H1 (cell line): ENCODE measurements around the gene DECR2. TPM values are rescaled to one million over a fixed set of nuclear protein-coding genes. Genes with fewer than 3 reads are reported as not detected.

Source experiments
- CTCF ChIA-PET: fragments of 300-600 bp; sonication (Branson Sonifier 250); formaldehyde crosslinking; loops from one replicate; lab custom pipeline; 2021; ENCODE audit not compliant: partially characterized antibody; lab: Charles Lee
- POLR2A ChIA-PET: fragments of 300-600 bp; sonication (Branson Sonifier 250); formaldehyde crosslinking; loops from one replicate; lab custom pipeline; 2021; ENCODE audit warnings: inconsistent platforms; ENCODE audit not compliant: partially characterized antibody; lab: Charles Lee
- DNase-seq, 2 experiments: peaks; one replicate each; pipeline versions ENCODE4 v3.0.0 to v3.0.0-alpha.2; 2010 to 2022; ENCODE audit warnings: low spot score in 2 of 2, low read depth in 1 of 2, mixed read lengths in 1 of 2
- FAIRE-seq: peaks from 2 replicates; lab custom pipeline; 2011; peaks lifted over from hg19 to GRCh38; lab: Jason Lieb, UNC
- H2AFZ ChIP-seq: 2 replicates; pipeline ENCODE4 v1.8.1; 2012; ENCODE audit warnings: low read length, inconsistent platforms
- H2AK5ac ChIP-seq: 2 replicates; pipeline ENCODE4 v1.6.1; 2013; ENCODE audit warnings: low read depth, low read length
- H2BK120ac ChIP-seq: replicated peaks from 2 replicates; pipeline ENCODE3; 2013; ENCODE audit warnings: low read depth, low read length, inconsistent platforms
- H2BK12ac ChIP-seq: 2 replicates; pipeline ENCODE4 v1.6.1; 2013; ENCODE audit warnings: low read depth, low read length
- H2BK15ac ChIP-seq: 2 replicates; pipeline ENCODE4 v1.6.1; 2013; ENCODE audit warnings: low read length
- H2BK20ac ChIP-seq: 2 replicates; pipeline ENCODE4 v1.6.1; 2013; ENCODE audit warnings: low read length
- H2BK5ac ChIP-seq: 2 replicates; pipeline ENCODE4 v1.6.1; 2013; ENCODE audit warnings: low read depth, low read length
- H3K14ac ChIP-seq: 2 replicates; pipeline ENCODE4 v1.6.1; 2013; ENCODE audit warnings: inconsistent platforms; ENCODE audit not compliant: insufficient read length
- H3K18ac ChIP-seq: 2 replicates; pipeline ENCODE4 v1.6.1; 2013; ENCODE audit warnings: low read length; ENCODE audit errors: extremely low read depth
- H3K23ac ChIP-seq: 2 replicates; pipeline ENCODE4 v1.6.1; 2013; ENCODE audit warnings: inconsistent platforms; ENCODE audit not compliant: insufficient read length
- H3K23me2 ChIP-seq: 2 replicates; pipeline ENCODE4 v1.6.1; 2013; ENCODE audit warnings: low read depth, low read length
- H3K27ac ChIP-seq: 2 replicates; pipeline ENCODE4 v1.6.1; 2011; ENCODE audit warnings: low read depth, low read length, inconsistent platforms
- H3K27me3 ChIP-seq, 4 experiments: replicated peaks in 1 of 4; 1 replicate in 1 of 4; 2 replicates in 3 of 4; pipeline versions ENCODE4 v1.6.1 to v1.8.1; 2011 to 2013; ENCODE audit warnings: low read length in 3 of 4, mild to moderate bottlenecking in 3 of 4, inconsistent platforms in 2 of 4, mixed read lengths in 2 of 4, moderate library complexity in 1 of 4; ENCODE audit not compliant: control insufficient read depth in 3 of 4, insufficient read depth in 3 of 4; ENCODE audit errors: extremely low read depth in 1 of 4
- H3K36me3 ChIP-seq, 4 experiments: 2 replicates each; pipeline versions ENCODE4 v1.6.1 to v1.8.1; 2011 to 2013; ENCODE audit warnings: mild to moderate bottlenecking in 4 of 4, low read length in 3 of 4, moderate library complexity in 2 of 4, control low read depth in 1 of 4, inconsistent platforms in 1 of 4; ENCODE audit not compliant: insufficient read depth in 4 of 4, control insufficient read depth in 2 of 4
- H3K4ac ChIP-seq: replicated peaks from 2 replicates; pipeline ENCODE3; 2013; ENCODE audit warnings: low read length, low read depth, mixed read lengths, inconsistent platforms; ENCODE audit not compliant: insufficient read length
- H3K4me1 ChIP-seq, 4 experiments: replicated peaks in 1 of 4; 1 replicate in 1 of 4; 2 replicates in 3 of 4; pipeline versions ENCODE4 v1.6.1 to v1.8.1; 2011 to 2013; ENCODE audit warnings: low read length in 3 of 4, inconsistent platforms in 2 of 4, mixed read lengths in 1 of 4; ENCODE audit not compliant: insufficient read depth in 4 of 4, control insufficient read depth in 3 of 4
- H3K4me2 ChIP-seq, 2 experiments: 2 replicates each; pipeline versions ENCODE4 v1.6.1 to v1.8.1; 2011 to 2013; ENCODE audit warnings: low read depth in 2 of 2, low read length in 2 of 2, control low read depth in 1 of 2, inconsistent platforms in 1 of 2, mild to moderate bottlenecking in 1 of 2; ENCODE audit not compliant: insufficient read depth in 1 of 2
- H3K4me3 ChIP-seq, 4 experiments: fragments of 200-600, 300-600 bp in 1 of 4; sonication (generic), shearing (Covaris generic), sonication (Bioruptor Twin) in 1 of 4; 2 replicates each; pipeline versions ENCODE4 v1.5.1 to v1.8.1; 2011 to 2016; ENCODE audit warnings: low read length in 4 of 4, low read depth in 3 of 4, control low read depth in 2 of 4, inconsistent platforms in 2 of 4, mild to moderate bottlenecking in 2 of 4, mixed read lengths in 1 of 4, moderate library complexity in 1 of 4; ENCODE audit not compliant: insufficient read depth in 2 of 4; ENCODE audit errors: extremely low read depth in 1 of 4
- H3K56ac ChIP-seq: replicated peaks from 2 replicates; pipeline ENCODE3; 2013; ENCODE audit warnings: low read depth, mild to moderate bottlenecking, mixed read lengths, low read length, inconsistent platforms; ENCODE audit not compliant: insufficient read length
- H3K79me1 ChIP-seq: 2 replicates; pipeline ENCODE4 v1.6.1; 2013; ENCODE audit warnings: low read depth, low read length, control low read depth
- H3K79me2 ChIP-seq, 2 experiments: 2 replicates each; pipeline versions ENCODE4 v1.6.1 to v1.8.1; 2012 to 2013; ENCODE audit warnings: low read length in 2 of 2, mild to moderate bottlenecking in 2 of 2, inconsistent platforms in 1 of 2; ENCODE audit not compliant: insufficient read depth in 2 of 2, control insufficient read depth in 1 of 2
- H3K9ac ChIP-seq, 4 experiments: replicated peaks in 1 of 4; 1 replicate in 1 of 4; 2 replicates in 3 of 4; pipeline versions ENCODE4 v1.6.1 to v1.8.1; 2011 to 2013; ENCODE audit warnings: low read depth in 3 of 4, low read length in 3 of 4, control low read depth in 2 of 4, mild to moderate bottlenecking in 2 of 4, moderate library complexity in 2 of 4, inconsistent platforms in 1 of 4; ENCODE audit errors: extremely low read depth in 1 of 4
- H3K9me3 ChIP-seq, 2 experiments: 2 replicates each; pipeline versions ENCODE4 v1.6.1 to v1.8.1; 2012 to 2013; ENCODE audit warnings: mild to moderate bottlenecking in 2 of 2, moderate library complexity in 2 of 2, control low read depth in 1 of 2, inconsistent platforms in 1 of 2, low read depth in 1 of 2, low read length in 1 of 2, mixed read lengths in 1 of 2; ENCODE audit not compliant: insufficient read depth in 2 of 2
- H4K20me1 ChIP-seq, 2 experiments: replicated peaks in 1 of 2; 2 replicates each; pipeline versions ENCODE3 to v1.8.1; 2011 to 2013; ENCODE audit warnings: inconsistent platforms in 2 of 2, low read length in 2 of 2, mild to moderate bottlenecking in 1 of 2; ENCODE audit not compliant: insufficient read depth in 2 of 2, control insufficient read depth in 1 of 2
- H4K5ac ChIP-seq: 2 replicates; pipeline ENCODE4 v1.6.1; 2013; ENCODE audit warnings: low read length, low read depth, mixed read lengths, inconsistent platforms; ENCODE audit not compliant: insufficient read length
- H4K8ac ChIP-seq: 2 replicates; pipeline ENCODE4 v1.8.0; 2013; ENCODE audit warnings: mild to moderate bottlenecking, moderate library complexity, low read length, inconsistent platforms; ENCODE audit not compliant: insufficient read depth; ENCODE audit errors: extremely low read depth
- H4K91ac ChIP-seq: replicated peaks from 2 replicates; pipeline ENCODE3; 2013; ENCODE audit warnings: low read length, mixed read lengths, inconsistent platforms; ENCODE audit not compliant: insufficient read length
- BACH1 ChIP-seq: IDR thresholded peaks from 2 replicates; pipeline ENCODE4 v1.6.1; 2012; ENCODE audit warnings: low read length, improper control_type of control experiment
- BRCA1 ChIP-seq: IDR thresholded peaks from 2 replicates; pipeline ENCODE4 v1.6.1; 2012; ENCODE audit warnings: low read depth, low read length, improper control_type of control experiment
- CBX5 ChIP-seq: fragments of 300-800, 300-1000 bp; sonication (generic); IDR thresholded peaks from 2 replicates; pipeline ENCODE4 v1.7.1; 2016; ENCODE audit warnings: antibody characterized with exemption, low read length, low read depth
- CREB1 ChIP-seq: IDR thresholded peaks from 2 replicates; pipeline ENCODE4 v1.6.1; 2012; ENCODE audit warnings: inconsistent platforms
- CTBP2 ChIP-seq: IDR thresholded peaks from 2 replicates; pipeline ENCODE4 v1.7.0; 2011; ENCODE audit warnings: borderline replicate concordance, mild to moderate bottlenecking, moderate library complexity, mixed read lengths, low read length; ENCODE audit not compliant: insufficient read depth, insufficient read length
- PHF8 ChIP-seq: fragments of 200-600 bp; sonication (generic); conservative IDR thresholded peaks from 2 replicates; pipeline ENCODE4 v1.7.1; 2012; ENCODE audit warnings: low read depth, mild to moderate bottlenecking, inconsistent platforms, low read length, moderate library complexity
- RAD21 ChIP-seq, 2 experiments: IDR thresholded peaks in 1 of 2; conservative IDR thresholded peaks in 1 of 2; 2 replicates each; pipeline ENCODE4 v1.6.1; 2011; ENCODE audit warnings: low read depth in 2 of 2, low read length in 2 of 2, improper control_type of control experiment in 1 of 2, inconsistent platforms in 1 of 2, mild to moderate bottlenecking in 1 of 2, moderate library complexity in 1 of 2
- USF2 ChIP-seq: IDR thresholded peaks from 2 replicates; pipeline ENCODE4 v1.6.1; 2011; ENCODE audit warnings: low read length, improper control_type of control experiment
- WGBS, 2 experiments: shearing (Covaris generic) in 1 of 2; methylation state at CpG; one replicate each; pipeline versions ENCODE4 v1.1.6 to v1.1.7; 2013 to 2015; ENCODE audit warnings: low lambda C conversion rate in 2 of 2, mixed read lengths in 2 of 2, inconsistent platforms in 1 of 2, low coverage in 1 of 2, missing lambda C conversion rate in 1 of 2; ENCODE audit not compliant: insufficient replicate concordance in 2 of 2, insufficient coverage in 1 of 2, insufficient read length in 1 of 2; ENCODE audit errors: extremely low coverage in 1 of 2, missing lambda C conversion rate in 1 of 2; 5-methylcytosine and 5-hydroxymethylcytosine counted together
- polyA plus RNA-seq, 7 experiments: library from polyadenylated mRNA; depleted of rRNA in 3 of 7; stranded (reverse) in 5 of 7; unstranded in 2 of 7; fragments of >200 nt in 5 of 7; fragments of 200-250 nt in 2 of 7; gene quantifications; 1 replicate in 5 of 7; 2 replicates in 1 of 7; 4 replicates in 1 of 7; pipeline versions ENCODE4 v1.2.1 to v1.2.3, GENCODE V29; 2011 to 2013; ENCODE audit warnings: missing spikeins in 2 of 7, mixed read lengths in 2 of 7
- total RNA-seq: library from RNA; stranded (reverse); fragmentation: NEBNext Ultra II Directional; extraction: Animal tissue kit (Norgen Biotek cat#: 25700); gene quantifications from 2 replicates; pipeline ENCODE4 v1.2.1, GENCODE V29; 2021

Gene DECR2
- total and polyA plus RNA-seq, 2 of the 8 experiments (the other 6 are each of a cell fraction or from before 2014, with no cell fraction given): 28.2 to 39.9 TPM

GRCh38 chr16:381789-382717 is 19.6 kb upstream of the DECR2 start, which contains the start of gene PGAP6:
TSS of gene PGAP6 (minus strand) at chr16:381978. CDS start at chr16:381821, 157 bp downstream.
- Histone ChIP-seq H3K14ac (no peak within 1 kb of the TSS), H2BK5ac (peak within 1 kb of the TSS; percentile 87; the same call in 1 of the 2 replicates), H3K18ac (peak within 1 kb of the TSS; percentile 78), H3K23ac (no peak within 1 kb of the TSS), H3K79me1 (peaks cover 4% of the 10 kb centered on the region; the same call in 1 of the 2 replicates), H3K4me1 (peaks cover 8 to 28% (median 19%) of the 10 kb centered on the region in 4 experiments), H3K9me3 (no peaks in the 10 kb centered on the region), H3K27ac (peak within 1 kb of the TSS; percentile 37; the same call in 1 of the 2 replicates), H3K9ac (peak within 1 kb of the TSS; percentile 42 to 94 (median 51)), H3K79me2 (peaks cover 0 to 24% of the 10 kb centered on the region in 2 experiments; a peak in 2 of 4 replicates), H3K56ac (peak within 1 kb of the TSS; percentile 90), H3K4ac (peak within 1 kb of the TSS; percentile 30), H3K27me3 (peaks cover 0 to 3% (median under 1%) of the 10 kb centered on the region in 4 experiments; a peak in 2 of 7 replicates), H3K36me3 (peaks cover 0 to 7% (median under 1%) of the 10 kb centered on the region in 4 experiments; a peak in 3 of 8 replicates), H3K4me2 (peak within 1 kb of the TSS; percentile 93 to 95), H2AFZ (no peak within 1 kb of the TSS), H3K4me3 (peak within 1 kb of the TSS; percentile 59 to 99 (median 82)), H4K91ac (peak within 1 kb of the TSS; percentile 37), H2BK12ac (peak within 1 kb of the TSS; percentile 84; the same call in 1 of the 2 replicates), H4K5ac (peak within 1 kb of the TSS; percentile 53), H2BK15ac (peak within 1 kb of the TSS; percentile 99), H2BK20ac (no peak within 1 kb of the TSS), H3K23me2 (peaks cover 13% of the 10 kb centered on the region), H4K20me1 (peaks cover 11 to 14% of the 10 kb centered on the region in 2 experiments), H4K8ac (no peak within 1 kb of the TSS), H2AK5ac (0 out of 2 replicates have a peak within 1 kb of the TSS, but pooled peaks have one; percentile 24), H2BK120ac (peak within 1 kb of the TSS; percentile 72)
- ChIA-PET POLR2A (interaction anchor here (0.8 to 7.3 kb wide), 8 partner anchors 10 to 299 kb away, joined by 3 to 67 read pairs (median 8); partner anchors contain the start of genes DECR2, MRPL28 and NME4), CTCF (interaction anchor here (0.6 to 2.5 kb wide), 3 partner anchors 10 to 150 kb away, joined by 3 to 12 read pairs (median 7); no protein-coding TSS in a partner anchor)
- DNase-seq (peak in 1 of 2 experiments; percentile 70), FAIRE-seq (no peak)
- 1% methylated on average over 24 of the region's 123 CpGs; no CpG with 5 or more reads in 1 of the 2 experiments for WGBS, 2 experiments
- peak; percentile 33; the same call in 1 of the 2 replicates for TF ChIP-seq USF2
- no peak for TF ChIP-seq CBX5
- TF ChIP-seq PHF8: peak; percentile 51; the same call in 1 of the 2 replicates
- no peak for TF ChIP-seq BRCA1
- peak; percentile 12; the same call in 1 of the 2 replicates for TF ChIP-seq BACH1
- TF ChIP-seq CTBP2: no peak
- 0 out of 2 replicates have a peak, but pooled peaks have one; percentile 20 for TF ChIP-seq CREB1
- TF ChIP-seq RAD21 (IDR thresholded peaks at IDR 0.05 in 1 of 2, conservative IDR thresholded peaks at IDR 0.05 in 1 of 2; ENCODE audit: low read depth in 2 of 2, low read length in 2 of 2): no peak
